Keratinocyte (primary cell): ENCODE measurements around the gene ATP11A. TPM values are rescaled to one million over a fixed set of nuclear protein-coding genes. Genes with fewer than 3 reads are reported as not detected.

Experiments
- DNase-seq: peaks from one replicate; pipeline ENCODE4 v3.0.0-alpha.2; 2011; ENCODE audit warnings: low read depth, missing footprints, low spot score
- FAIRE-seq: peaks from 2 replicates; lab custom pipeline; 2011; peaks lifted over from hg19 to GRCh38; lab: Jason Lieb, UNC
- H2AFZ ChIP-seq: 2 replicates; pipeline ENCODE4 v1.6.0; 2012; ENCODE audit warnings: low read length, control low read depth, inconsistent platforms; ENCODE audit not compliant: control insufficient read depth
- H3K27ac ChIP-seq: 2 replicates; pipeline ENCODE4 v1.5.1; 2011; ENCODE audit warnings: low read length; ENCODE audit not compliant: control insufficient read depth, insufficient read depth
- H3K27me3 ChIP-seq: 3 replicates; pipeline ENCODE4 v1.6.0; 2011; ENCODE audit warnings: low read length; ENCODE audit not compliant: control insufficient read depth, insufficient read depth; ENCODE audit errors: extremely low read depth
- H3K36me3 ChIP-seq, 2 experiments: 2 replicates in 1 of 2; 3 replicates in 1 of 2; pipeline ENCODE4 v1.5.1; 2011; ENCODE audit warnings: low read length in 2 of 2, mild to moderate bottlenecking in 1 of 2; ENCODE audit not compliant: control insufficient read depth in 2 of 2, insufficient read depth in 2 of 2; ENCODE audit errors: extremely low read depth in 1 of 2
- H3K4me1 ChIP-seq: 3 replicates; pipeline ENCODE4 v1.5.1; 2011; ENCODE audit warnings: low read length; ENCODE audit not compliant: control insufficient read depth, insufficient read depth; ENCODE audit errors: extremely low read depth
- H3K4me2 ChIP-seq: 3 replicates; pipeline ENCODE4 v1.6.0; 2011; ENCODE audit warnings: low read depth, low read length; ENCODE audit not compliant: control insufficient read depth, insufficient read depth; ENCODE audit errors: extremely low read depth
- H3K4me3 ChIP-seq, 3 experiments: fragments of 200-600 bp in 1 of 3; sonication (generic) in 1 of 3; 2 replicates in 2 of 3; 3 replicates in 1 of 3; pipeline ENCODE4 v1.5.1; 2011 to 2016; ENCODE audit warnings: low read length in 3 of 3, mild to moderate bottlenecking in 3 of 3, control low read depth in 2 of 3, inconsistent platforms in 1 of 3, low read depth in 1 of 3, mixed read lengths in 1 of 3, mixed run types in 1 of 3, moderate library complexity in 1 of 3; ENCODE audit not compliant: control insufficient read depth in 2 of 3, insufficient read depth in 2 of 3; ENCODE audit errors: extremely low read depth in 1 of 3
- H3K79me2 ChIP-seq: 2 replicates; pipeline ENCODE4 v1.6.0; 2012; ENCODE audit warnings: low read length; ENCODE audit not compliant: control insufficient read depth, insufficient read depth
- H3K9ac ChIP-seq: 3 replicates; pipeline ENCODE4 v1.6.0; 2011; ENCODE audit warnings: low read length; ENCODE audit not compliant: control insufficient read depth, insufficient read depth; ENCODE audit errors: extremely low read depth
- H3K9me1 ChIP-seq: 3 replicates; pipeline ENCODE4 v1.6.0; 2011; ENCODE audit warnings: low read length; ENCODE audit not compliant: control insufficient read depth, insufficient read depth; ENCODE audit errors: extremely low read depth
- H3K9me3 ChIP-seq: 2 replicates; pipeline ENCODE4 v1.5.1; 2012; ENCODE audit warnings: low read depth, low read length; ENCODE audit not compliant: control insufficient read depth
- H4K20me1 ChIP-seq: 3 replicates; pipeline ENCODE4 v1.6.0; 2011; ENCODE audit warnings: low read length; ENCODE audit not compliant: control insufficient read depth, insufficient read depth; ENCODE audit errors: extremely low read depth
- CTCF ChIP-seq, 3 experiments: IDR thresholded peaks in 1 of 3; conservative IDR thresholded peaks in 1 of 3; optimal IDR thresholded peaks in 1 of 3; 2 replicates in 2 of 3; 3 replicates in 1 of 3; pipeline versions ENCODE3 to v1.5.1; 2011; ENCODE audit warnings: low read length in 3 of 3, mild to moderate bottlenecking in 3 of 3, moderate library complexity in 2 of 3, control low read depth in 1 of 3, inconsistent platforms in 1 of 3; ENCODE audit not compliant: insufficient read depth in 2 of 3; ENCODE audit errors: extremely low read depth in 1 of 3
- EZH2 ChIP-seq: IDR thresholded peaks from one replicate; pipeline ENCODE4 v1.6.1; 2012; ENCODE audit warnings: inconsistent platforms, mild to moderate bottlenecking, low read length, moderate library complexity
- dilution Hi-C: fragments of 300-500 bp; cut with MboI; formaldehyde crosslinking; loops from one replicate; pipeline ENCODE4 v1.7.0; 2020; ENCODE audit warnings: low sequenced_read_pairs; ENCODE audit not compliant: extremely low pct_ligation_motif_present
- polyA plus RNA-seq, 5 experiments: library from polyadenylated mRNA; depleted of rRNA in 3 of 5; stranded (reverse) in 3 of 5; stranded (forward) in 1 of 5; unstranded in 1 of 5; fragments of >200 nt; gene quantifications; 1 replicate in 1 of 5; 2 replicates in 3 of 5; 3 replicates in 1 of 5; pipeline versions ENCODE4 v1.2.1 to v1.2.3, GENCODE V29; 2011 to 2012; ENCODE audit warnings: missing spikeins in 2 of 5, low read depth in 1 of 5, low replicate concordance in 1 of 5

ATP11A gene
- polyA plus RNA-seq, 1 donor (not counting 4 experiments of a cell fraction or from before 2014, with no cell fraction given), result 4.3 TPM

GRCh38 chr13:112790735-112791641, 101.2 kb downstream of the ATP11A start:
- Histone ChIP-seq H3K36me3 (no peaks in the 10 kb centered on the region), H3K27ac (no peak overlapping the region), H2AFZ (no peak overlapping the region), H4K20me1 (no peaks in the 10 kb centered on the region), H3K4me3 (no peak overlapping the region), H3K27me3 (no peaks in the 10 kb centered on the region), H3K79me2 (no peaks in the 10 kb centered on the region), H3K9me3 (no peaks in the 10 kb centered on the region), H3K9ac (no peak overlapping the region), H3K9me1 (peaks cover 2% of the 10 kb centered on the region), H3K4me2 (no peak overlapping the region), H3K4me1 (no peaks in the 10 kb centered on the region)
- FAIRE-seq (no peak), DNase-seq (no peak)
- dilution Hi-C loops, result no loop called here
- no peak for TF ChIP-seq EZH2
- TF ChIP-seq CTCF (optimal IDR thresholded peaks at IDR 0.05 in 1 of 3, IDR thresholded peaks at IDR 0.05 in 1 of 3, conservative IDR thresholded peaks at IDR 0.05 in 1 of 3; ENCODE audit: extremely low read depth in 1 of 3, insufficient read depth in 2 of 3, low read length in 3 of 3), result no peak

- Histone ChIP-seq H3K9ac (no peak overlapping the region), H3K79me2 (no peaks in the 10 kb centered on the region), H3K4me3 (no peak overlapping the region), H3K4me1 (no peaks in the 10 kb centered on the region), H2AFZ (no peak overlapping the region), H3K27me3 (no peaks in the 10 kb centered on the region), H4K20me1 (no peaks in the 10 kb centered on the region), H3K4me2 (no peak overlapping the region), H3K36me3 (no peaks in the 10 kb centered on the region), H3K9me1 (peaks cover 2% of the 10 kb centered on the region), H3K9me3 (no peaks in the 10 kb centered on the region), H3K27ac (no peak overlapping the region)
- DNase-seq (no peak), FAIRE-seq (no peak)
- dilution Hi-C loops, result no loop called here
- TF ChIP-seq EZH2, result no peak
- TF ChIP-seq CTCF (optimal IDR thresholded peaks at IDR 0.05 in 1 of 3, IDR thresholded peaks at IDR 0.05 in 1 of 3, conservative IDR thresholded peaks at IDR 0.05 in 1 of 3; ENCODE audit: extremely low read depth in 1 of 3, insufficient read depth in 2 of 3, low read length in 3 of 3), result no peak
These were observed 102.0 kb downstream of the ATP11A start for GRCh38 chr13:112791663-112792440.
